HepG2 (cell line): Measurements from ENCODE around the gene CLEC18C. TPM values are rescaled to one million over a fixed set of nuclear protein-coding genes. Genes with fewer than 3 reads are reported as not detected.
A peak's percentile ranks its signal among the peaks of the same experiment; 100 is the strongest.

Experiments used
- ATF7-NPFF ChIP-seq: sonication (generic); formaldehyde crosslinking; IDR thresholded peaks from 2 replicates; pipeline ENCODE4 v1.8.1; 2023; ENCODE audit warnings: mild to moderate bottlenecking, low read depth, missing genetic modification reagents, moderate library complexity
- CBFB ChIP-seq: sonication (generic); formaldehyde crosslinking; IDR thresholded peaks from 2 replicates; pipeline ENCODE4 v1.4.0; 2020; ENCODE audit warnings: missing genetic modification reagents
- HMG20B ChIP-seq: conservative IDR thresholded peaks from 2 replicates; pipeline ENCODE4 v1.6.1; 2016; ENCODE audit warnings: missing genetic modification reagents, missing compliant biosample characterization
- NR2F1 ChIP-seq, 2 experiments: fragments of 450-650 bp in 1 of 2; formaldehyde crosslinking in 1 of 2; IDR thresholded peaks; 2 replicates each; pipeline versions ENCODE4 v1.5.0 to v1.6.1; 2016 to 2020; ENCODE audit warnings: mild to moderate bottlenecking in 1 of 2, missing compliant biosample characterization in 1 of 2, missing genetic modification reagents in 1 of 2, moderate library complexity in 1 of 2
- PAWR ChIP-seq: sonication (generic); formaldehyde crosslinking; IDR thresholded peaks from 2 replicates; pipeline ENCODE4 v1.4.0; 2020; ENCODE audit warnings: missing genetic modification reagents, mild to moderate bottlenecking, borderline replicate concordance
- PHB2 ChIP-seq: fragments of 450-650 bp; IDR thresholded peaks from 2 replicates; pipeline ENCODE4 v1.6.1; 2018; ENCODE audit not compliant: partially characterized antibody
- RARA ChIP-seq: IDR thresholded peaks from 2 replicates; pipeline ENCODE4 v1.6.1; 2016; ENCODE audit warnings: missing genetic modification reagents, missing compliant biosample characterization
- ZNF350 ChIP-seq: sonication (generic); formaldehyde crosslinking; IDR thresholded peaks from 2 replicates; pipeline ENCODE4 v1.4.0; 2020; ENCODE audit warnings: mild to moderate bottlenecking, low read depth, missing genetic modification reagents, borderline replicate concordance
- ZNF430 ChIP-seq: sonication (generic); formaldehyde crosslinking; IDR thresholded peaks from 2 replicates; pipeline ENCODE4 v1.9.0; 2021; ENCODE audit warnings: mild to moderate bottlenecking, missing genetic modification reagents
- ZNF556 ChIP-seq: sonication (generic); formaldehyde crosslinking; IDR thresholded peaks from 2 replicates; pipeline ENCODE4 v1.4.0; 2020; ENCODE audit warnings: mild to moderate bottlenecking, missing genetic modification reagents, borderline replicate concordance
- ZNF563 ChIP-seq: sonication (generic); formaldehyde crosslinking; IDR thresholded peaks from 2 replicates; pipeline ENCODE4 v1.8.0; 2022; ENCODE audit warnings: mild to moderate bottlenecking, moderate library complexity, missing genetic modification reagents
- polyA plus RNA-seq, 8 experiments: library from polyadenylated mRNA; depleted of rRNA in 3 of 8; stranded (reverse) in 7 of 8; unstranded in 1 of 8; fragments of >200 nt; fragmentation: Illumina TruSeq in 4 of 8; extraction: Trizol in 4 of 8; gene quantifications; 2 replicates each; pipeline versions ENCODE4 v1.2.1 to v1.2.3, GENCODE V29; 2011 to 2016; ENCODE audit warnings: low read depth in 4 of 8, missing spikeins in 1 of 8, mixed read lengths in 1 of 8; ENCODE audit not compliant: insufficient read depth in 1 of 8
- total RNA-seq, 5 experiments: library from RNA; depleted of rRNA; stranded (reverse); fragments of >200 nt; fragmentation: Illumina TruSeq; extraction: Trizol; gene quantifications; 2 replicates each; pipeline ENCODE4 v1.2.3, GENCODE V29; 2016; ENCODE audit warnings: low read depth in 1 of 5
- TF ChIP-seq, protein P1 (sequence below), 2 experiments: fragments of 450-650 bp in 1 of 2; sonication (generic) in 1 of 2; formaldehyde crosslinking; IDR thresholded peaks; 2 replicates each; pipeline versions ENCODE4 v1.5.0 to v1.8.0; 2020 to 2022; ENCODE audit warnings: mild to moderate bottlenecking in 1 of 2, missing genetic modification reagents in 1 of 2
- TF ChIP-seq, protein P2 (sequence below): sonication (generic); formaldehyde crosslinking; conservative IDR thresholded peaks from 2 replicates; pipeline ENCODE4 v1.4.0; 2020; ENCODE audit warnings: missing genetic modification reagents
- TF ChIP-seq, protein P3 (sequence below): sonication (generic); formaldehyde crosslinking; IDR thresholded peaks from 2 replicates; pipeline ENCODE4 v1.4.0; 2020; ENCODE audit warnings: mild to moderate bottlenecking, missing genetic modification reagents
- TF ChIP-seq, protein P4 (sequence below): sonication (generic); formaldehyde crosslinking; IDR thresholded peaks from 2 replicates; pipeline ENCODE4 v1.4.0; 2020; ENCODE audit warnings: missing genetic modification reagents
- TF ChIP-seq, protein P5 (sequence below): sonication (generic); formaldehyde crosslinking; IDR thresholded peaks from 2 replicates; pipeline ENCODE4 v1.8.0; 2022; ENCODE audit warnings: missing genetic modification reagents, mild to moderate bottlenecking, moderate library complexity, borderline replicate concordance
- TF ChIP-seq, protein P6 (sequence below): sonication (generic); formaldehyde crosslinking; IDR thresholded peaks from 2 replicates; pipeline ENCODE4 v1.8.1; 2023; ENCODE audit warnings: mild to moderate bottlenecking, missing genetic modification reagents

CLEC18C gene
- total and polyA plus RNA-seq, 2 of the 13 experiments (the other 11 are each of a cell fraction or from before 2014, with no cell fraction given), result 0.15 to 0.29 TPM

DNA sequence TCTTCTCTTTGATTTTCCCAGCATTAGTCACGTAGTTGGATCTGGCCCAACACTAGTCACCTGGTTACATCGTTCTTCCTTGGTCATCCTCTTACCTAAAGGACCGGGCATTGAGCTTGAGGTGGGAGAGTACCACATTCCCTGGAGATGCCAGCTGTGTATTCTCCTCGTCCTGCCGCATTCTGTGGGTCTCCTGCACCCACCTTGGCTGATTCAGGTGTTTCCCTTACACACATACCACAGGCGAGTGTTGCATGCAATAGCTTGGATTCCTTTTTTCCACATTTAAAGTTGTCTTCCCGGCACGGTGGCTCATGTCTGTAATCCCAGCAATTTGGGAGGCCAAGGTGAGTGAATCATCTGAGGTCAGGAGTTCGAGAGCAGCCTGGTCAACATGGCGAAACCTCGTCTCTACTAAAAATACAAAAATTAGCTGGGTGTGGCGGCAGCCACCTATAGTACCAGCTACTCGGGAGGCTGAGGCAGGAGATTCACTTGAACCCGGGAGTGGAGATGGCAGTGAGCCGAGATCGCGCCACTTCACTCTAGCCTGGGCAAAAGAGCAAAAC is 21.6 kb upstream of the CLEC18C start (continued):
- TF ChIP-seq, protein P1, sequence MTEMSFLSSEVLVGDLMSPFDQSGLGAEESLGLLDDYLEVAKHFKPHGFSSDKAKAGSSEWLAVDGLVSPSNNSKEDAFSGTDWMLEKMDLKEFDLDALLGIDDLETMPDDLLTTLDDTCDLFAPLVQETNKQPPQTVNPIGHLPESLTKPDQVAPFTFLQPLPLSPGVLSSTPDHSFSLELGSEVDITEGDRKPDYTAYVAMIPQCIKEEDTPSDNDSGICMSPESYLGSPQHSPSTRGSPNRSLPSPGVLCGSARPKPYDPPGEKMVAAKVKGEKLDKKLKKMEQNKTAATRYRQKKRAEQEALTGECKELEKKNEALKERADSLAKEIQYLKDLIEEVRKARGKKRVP (CRISPR knock-in tag; IDR thresholded peaks at IDR 0.05), result peak in 1 of 2 experiments; percentile 32; a peak in 1 of 4 replicates
- no peak for TF ChIP-seq CBFB (CRISPR knock-in tag)
- TF ChIP-seq, protein P2, sequence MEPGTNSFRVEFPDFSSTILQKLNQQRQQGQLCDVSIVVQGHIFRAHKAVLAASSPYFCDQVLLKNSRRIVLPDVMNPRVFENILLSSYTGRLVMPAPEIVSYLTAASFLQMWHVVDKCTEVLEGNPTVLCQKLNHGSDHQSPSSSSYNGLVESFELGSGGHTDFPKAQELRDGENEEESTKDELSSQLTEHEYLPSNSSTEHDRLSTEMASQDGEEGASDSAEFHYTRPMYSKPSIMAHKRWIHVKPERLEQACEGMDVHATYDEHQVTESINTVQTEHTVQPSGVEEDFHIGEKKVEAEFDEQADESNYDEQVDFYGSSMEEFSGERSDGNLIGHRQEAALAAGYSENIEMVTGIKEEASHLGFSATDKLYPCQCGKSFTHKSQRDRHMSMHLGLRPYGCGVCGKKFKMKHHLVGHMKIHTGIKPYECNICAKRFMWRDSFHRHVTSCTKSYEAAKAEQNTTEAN (CRISPR knock-in tag), result no peak
- TF ChIP-seq PAWR (CRISPR knock-in tag), result 0 out of 2 replicates have a peak, but pooled peaks have one; percentile 14
- no peak for TF ChIP-seq ZNF430 (CRISPR knock-in tag)
- TF ChIP-seq PHB2, result no peak
- TF ChIP-seq ZNF556, result 0 out of 2 replicates have a peak, but pooled peaks have one; percentile 46
- TF ChIP-seq ZNF350 (CRISPR knock-in tag), result 0 out of 2 replicates have a peak, but pooled peaks have one; percentile 51
- TF ChIP-seq, protein P3, sequence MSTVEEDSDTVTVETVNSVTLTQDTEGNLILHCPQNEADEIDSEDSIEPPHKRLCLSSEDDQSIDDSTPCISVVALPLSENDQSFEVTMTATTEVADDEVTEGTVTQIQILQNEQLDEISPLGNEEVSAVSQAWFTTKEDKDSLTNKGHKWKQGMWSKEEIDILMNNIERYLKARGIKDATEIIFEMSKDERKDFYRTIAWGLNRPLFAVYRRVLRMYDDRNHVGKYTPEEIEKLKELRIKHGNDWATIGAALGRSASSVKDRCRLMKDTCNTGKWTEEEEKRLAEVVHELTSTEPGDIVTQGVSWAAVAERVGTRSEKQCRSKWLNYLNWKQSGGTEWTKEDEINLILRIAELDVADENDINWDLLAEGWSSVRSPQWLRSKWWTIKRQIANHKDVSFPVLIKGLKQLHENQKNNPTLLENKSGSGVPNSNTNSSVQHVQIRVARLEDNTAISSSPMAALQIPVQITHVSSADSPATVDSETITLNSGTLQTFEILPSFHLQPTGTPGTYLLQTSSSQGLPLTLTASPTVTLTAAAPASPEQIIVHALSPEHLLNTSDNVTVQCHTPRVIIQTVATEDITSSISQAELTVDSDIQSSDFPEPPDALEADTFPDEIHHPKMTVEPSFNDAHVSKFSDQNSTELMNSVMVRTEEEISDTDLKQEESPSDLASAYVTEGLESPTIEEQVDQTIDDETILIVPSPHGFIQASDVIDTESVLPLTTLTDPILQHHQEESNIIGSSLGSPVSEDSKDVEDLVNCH (CRISPR knock-in tag), result 0 out of 2 replicates have a peak, but pooled peaks have one; percentile 43
- TF ChIP-seq, protein P4, sequence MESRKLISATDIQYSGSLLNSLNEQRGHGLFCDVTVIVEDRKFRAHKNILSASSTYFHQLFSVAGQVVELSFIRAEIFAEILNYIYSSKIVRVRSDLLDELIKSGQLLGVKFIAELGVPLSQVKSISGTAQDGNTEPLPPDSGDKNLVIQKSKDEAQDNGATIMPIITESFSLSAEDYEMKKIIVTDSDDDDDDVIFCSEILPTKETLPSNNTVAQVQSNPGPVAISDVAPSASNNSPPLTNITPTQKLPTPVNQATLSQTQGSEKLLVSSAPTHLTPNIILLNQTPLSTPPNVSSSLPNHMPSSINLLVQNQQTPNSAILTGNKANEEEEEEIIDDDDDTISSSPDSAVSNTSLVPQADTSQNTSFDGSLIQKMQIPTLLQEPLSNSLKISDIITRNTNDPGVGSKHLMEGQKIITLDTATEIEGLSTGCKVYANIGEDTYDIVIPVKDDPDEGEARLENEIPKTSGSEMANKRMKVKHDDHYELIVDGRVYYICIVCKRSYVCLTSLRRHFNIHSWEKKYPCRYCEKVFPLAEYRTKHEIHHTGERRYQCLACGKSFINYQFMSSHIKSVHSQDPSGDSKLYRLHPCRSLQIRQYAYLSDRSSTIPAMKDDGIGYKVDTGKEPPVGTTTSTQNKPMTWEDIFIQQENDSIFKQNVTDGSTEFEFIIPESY, result 0 out of 2 replicates have a peak, but pooled peaks have one; percentile 13
- TF ChIP-seq NR2F1 (CRISPR knock-in tag; IDR thresholded peaks at IDR 0.05), result peak in 1 of 2 experiments; percentile 26; a peak in 1 of 4 replicates
- TF ChIP-seq RARA (CRISPR knock-in tag), result peak; percentile 37
- 0 out of 2 replicates have a peak, but pooled peaks have one; percentile 27 for TF ChIP-seq ATF7-NPFF (CRISPR knock-in tag)
- TF ChIP-seq, protein P5, sequence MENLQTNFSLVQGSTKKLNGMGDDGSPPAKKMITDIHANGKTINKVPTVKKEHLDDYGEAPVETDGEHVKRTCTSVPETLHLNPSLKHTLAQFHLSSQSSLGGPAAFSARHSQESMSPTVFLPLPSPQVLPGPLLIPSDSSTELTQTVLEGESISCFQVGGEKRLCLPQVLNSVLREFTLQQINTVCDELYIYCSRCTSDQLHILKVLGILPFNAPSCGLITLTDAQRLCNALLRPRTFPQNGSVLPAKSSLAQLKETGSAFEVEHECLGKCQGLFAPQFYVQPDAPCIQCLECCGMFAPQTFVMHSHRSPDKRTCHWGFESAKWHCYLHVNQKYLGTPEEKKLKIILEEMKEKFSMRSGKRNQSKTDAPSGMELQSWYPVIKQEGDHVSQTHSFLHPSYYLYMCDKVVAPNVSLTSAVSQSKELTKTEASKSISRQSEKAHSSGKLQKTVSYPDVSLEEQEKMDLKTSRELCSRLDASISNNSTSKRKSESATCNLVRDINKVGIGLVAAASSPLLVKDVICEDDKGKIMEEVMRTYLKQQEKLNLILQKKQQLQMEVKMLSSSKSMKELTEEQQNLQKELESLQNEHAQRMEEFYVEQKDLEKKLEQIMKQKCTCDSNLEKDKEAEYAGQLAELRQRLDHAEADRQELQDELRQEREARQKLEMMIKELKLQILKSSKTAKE (CRISPR knock-in tag), result 0 out of 2 replicates have a peak, but pooled peaks have one; percentile 14
- 0 out of 2 replicates have a peak, but pooled peaks have one; percentile 31 for TF ChIP-seq HMG20B (CRISPR knock-in tag)
- TF ChIP-seq ZNF563 (CRISPR knock-in tag), result no peak
- TF ChIP-seq, protein P6, sequence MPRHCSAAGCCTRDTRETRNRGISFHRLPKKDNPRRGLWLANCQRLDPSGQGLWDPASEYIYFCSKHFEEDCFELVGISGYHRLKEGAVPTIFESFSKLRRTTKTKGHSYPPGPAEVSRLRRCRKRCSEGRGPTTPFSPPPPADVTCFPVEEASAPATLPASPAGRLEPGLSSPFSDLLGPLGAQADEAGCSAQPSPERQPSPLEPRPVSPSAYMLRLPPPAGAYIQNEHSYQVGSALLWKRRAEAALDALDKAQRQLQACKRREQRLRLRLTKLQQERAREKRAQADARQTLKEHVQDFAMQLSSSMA (CRISPR knock-in tag), result peak; percentile 74
